Measurements from ENCODE around the gene GALNT2. TPM values are rescaled to one million over a fixed set of nuclear protein-coding genes. Genes with fewer than 3 reads are reported as not detected.

Gene GALNT2
- total and polyA plus RNA-seq, 10 of the 15 experiments (the other 5 are each of a cell fraction or from before 2014, with no cell fraction given): 0.52 to 27.7 (median 16.3) TPM

- no peak for DNase-seq (ENCODE audit: low read depth, low spot score)
- Histone ChIP-seq H3K4me2 (ENCODE audit: control insufficient read depth, insufficient read depth) (no peak overlapping the region), H3K4me3 (no peak overlapping the region), H4K20me1 (ENCODE audit: control insufficient read depth, insufficient read depth) (no peaks in the 10 kb centered on the region), H3K27ac (ENCODE audit: control insufficient read depth, insufficient read depth) (no peak overlapping the region), H3K4me1 (ENCODE audit: control insufficient read depth, insufficient read depth, low read length) (peaks cover 4% of the 10 kb centered on the region; the same call in 1 of the 2 replicates), H3K79me2 (ENCODE audit: control insufficient read depth, insufficient read depth, low read length) (no peaks in the 10 kb centered on the region), H3K9ac (ENCODE audit: control insufficient read depth, insufficient read depth, low read length) (no peak overlapping the region), H2AFZ (ENCODE audit: control insufficient read depth, low read depth, low read length) (no peak overlapping the region), H3K9me3 (replicated peaks; ENCODE audit: control insufficient read depth, insufficient read depth, low read length) (no peaks in the 10 kb centered on the region), H3K36me3 (ENCODE audit: control insufficient read depth in 2 of 2, insufficient read depth in 2 of 2, low read length in 1 of 2) (peaks cover 3 to 10% of the 10 kb centered on the region in 2 experiments), H3K27me3 (replicated peaks in 1 of 2; ENCODE audit: control insufficient read depth in 2 of 2, insufficient read depth in 2 of 2, low read length in 1 of 2) (no peaks in the 10 kb centered on the region)
- 94% methylated on average over 7 of the region's 10 CpGs for WGBS (ENCODE audit: insufficient coverage, insufficient replicate concordance, low lambda C conversion rate, missing lambda C conversion rate)
- SMC1A ChIA-PET (ENCODE audit: uncharacterized antibody, unreplicated experiment): no interaction called here
- CTCF ChIA-PET: no interaction called here
- ATAC-seq: no peak
- RAD21 ChIA-PET (ENCODE audit: unreplicated experiment): no interaction called here
- no peak for FAIRE-seq
- in situ Hi-C loops (cut with MboI) (no loop called here), intact Hi-C loops (cut with micrococcal nuclease; ENCODE audit: unreplicated experiment) (no loop called here)
- BruUV-seq (replicated peaks): no TSS peak
- POLR2A ChIA-PET: no interaction called here
- TF ChIP-seq NR2C1 (IDR thresholded peaks at IDR 0.05): no peak
- no peak for TF ChIP-seq USF2 (IDR thresholded peaks at IDR 0.05; ENCODE audit: borderline replicate concordance, low read depth, low read length)
- TF ChIP-seq CEBPB (IDR thresholded peaks at IDR 0.05; ENCODE audit: borderline replicate concordance in 1 of 2, low read depth in 2 of 2, low read length in 2 of 2): no peak
- TF ChIP-seq TCF3 (IDR thresholded peaks at IDR 0.05; ENCODE audit: borderline replicate concordance, insufficient read depth, low read depth, low read length): no peak
- no peak for TF ChIP-seq POLR2AphosphoS5 (IDR thresholded peaks at IDR 0.05; ENCODE audit: low read length)
- no peak for TF ChIP-seq ZNF217 (IDR thresholded peaks at IDR 0.05)
- no peak for TF ChIP-seq NFYB (IDR thresholded peaks at IDR 0.05; ENCODE audit: insufficient read depth, low read depth, low read length)
- no peak for TF ChIP-seq BCL3 (IDR thresholded peaks at IDR 0.05; ENCODE audit: borderline replicate concordance, insufficient read depth, low read depth, low read length, poor library complexity, severe bottlenecking)
- TF ChIP-seq SKIL (IDR thresholded peaks at IDR 0.05; ENCODE audit: low read depth, poor library complexity, severe bottlenecking): no peak
- TF ChIP-seq FOXM1 (IDR thresholded peaks at IDR 0.05; ENCODE audit: low read depth, low read length): no peak
- no peak for TF ChIP-seq TCF12 (IDR thresholded peaks at IDR 0.05; ENCODE audit: low read depth, low read length)
- TF ChIP-seq FOS (IDR thresholded peaks at IDR 0.05; ENCODE audit: borderline replicate concordance, extremely low read depth, insufficient read length): no peak
- TF ChIP-seq ZBTB4 (CRISPR knock-in tag; IDR thresholded peaks at IDR 0.05): no peak
- no peak for TF ChIP-seq NFYA (IDR thresholded peaks at IDR 0.05; ENCODE audit: borderline replicate concordance, low read depth, low read length)
Measured at GRCh38 chr1:230255991-230256390, 189.0 kb downstream of the GALNT2 start.
